Measurements from ENCODE around the gene AVEN.
"Not testable (repeated sequence)": the region's sequence is repeated elsewhere in the genome, so short reads cannot be mapped to it uniquely, and the experiment has no call there.

- not testable (repeated sequence) for TF ChIP-seq ZBTB4 (CRISPR knock-in tag; IDR thresholded peaks at IDR 0.05; ENCODE audit: borderline replicate concordance); POLR2A (IDR thresholded peaks at IDR 0.05; ENCODE audit: insufficient read depth in 1 of 2, low read depth in 2 of 2, low read length in 2 of 2); ZNF576 (CRISPR knock-in tag; IDR thresholded peaks at IDR 0.05); RBFOX2 (IDR thresholded peaks at IDR 0.05; ENCODE audit: low read depth, low read length)
These were observed 20.3 kb downstream of the AVEN start for GRCh38 chr15:34018738-34019137.

Measured in HepG2 (cell line).